Muscle layer of duodenum (tissue), 2 donors: ENCODE data around the gene ACACB.

Source experiments
- H3K27ac ChIP-seq: one replicate; pipeline ENCODE4 v1.7.0; 2013; ENCODE audit warnings: mild to moderate bottlenecking, low read length
- H3K27me3 ChIP-seq: one replicate; pipeline ENCODE4 v1.7.0; 2013; ENCODE audit warnings: low read depth, mild to moderate bottlenecking, control low read depth, low read length
- H3K36me3 ChIP-seq, 2 donors: one replicate each; pipeline ENCODE4 v1.7.0; 2013; ENCODE audit warnings: low read length in 2 of 2, control low read depth in 1 of 2, mild to moderate bottlenecking in 1 of 2; ENCODE audit not compliant: insufficient read depth in 2 of 2, control insufficient read depth in 1 of 2
- H3K4me1 ChIP-seq, 2 donors: one replicate each; pipeline ENCODE4 v1.7.0; 2013; ENCODE audit warnings: low read length in 2 of 2, mild to moderate bottlenecking in 2 of 2, control low read depth in 1 of 2, moderate library complexity in 1 of 2; ENCODE audit not compliant: insufficient read depth in 2 of 2, control insufficient read depth in 1 of 2
- H3K4me3 ChIP-seq, 2 donors: one replicate each; pipeline ENCODE4 v1.7.0; 2013; ENCODE audit warnings: low read length in 2 of 2, low read depth in 1 of 2, mild to moderate bottlenecking in 1 of 2
- H3K9me3 ChIP-seq, 2 donors: one replicate each; pipeline ENCODE4 v1.7.0; 2013; ENCODE audit warnings: low read length in 2 of 2, control low read depth in 1 of 2, mild to moderate bottlenecking in 1 of 2; ENCODE audit not compliant: control insufficient read depth in 1 of 2
- donor health status: healthy.

ACACB gene

GRCh38 chr12:109110988-109111495, 5.3 kb upstream of the ACACB start:
- peaks cover 10 to 48% of the 10 kb centered on the region in 2 donors for H3K4me1 ChIP-seq
- H3K27ac ChIP-seq, result peak overlapping the region; percentile 72
- H3K27me3 ChIP-seq, result no peaks in the 10 kb centered on the region
- no peaks in the 10 kb centered on the region for H3K9me3 ChIP-seq
- H3K4me3 ChIP-seq, result peak overlapping the region; percentile 57 to 71
- peaks cover 3 to 22% of the 10 kb centered on the region in 2 donors for H3K36me3 ChIP-seq

- Histone ChIP-seq H3K27me3 (no peaks in the 10 kb centered on the region), H3K27ac (peak overlapping the region; percentile 65), H3K4me1 (peaks cover 17 to 61% of the 10 kb centered on the region in 2 donors), H3K4me3 (peak overlapping the region; percentile 22 to 47), H3K9me3 (no peaks in the 10 kb centered on the region), H3K36me3 (peaks cover 0 to 11% of the 10 kb centered on the region in 2 donors)
Measured at GRCh38 chr12:109112720-109113465, 3.5 kb upstream of the ACACB start.

GRCh38 chr12:109113661-109114321, 2.6 kb upstream of the ACACB start:
- Histone ChIP-seq H3K9me3 (no peaks in the 10 kb centered on the region), H3K36me3 (peaks cover 0 to 4% of the 10 kb centered on the region in 2 donors), H3K27ac (peak overlapping the region; percentile 65), H3K27me3 (no peaks in the 10 kb centered on the region), H3K4me3 (peak overlapping the region; percentile 5 to 47), H3K4me1 (peaks cover 17 to 61% of the 10 kb centered on the region in 2 donors)

GRCh38 chr12:109114644-109115043, 1.7 kb upstream of the ACACB start:
- no peaks in the 10 kb centered on the region for H3K9me3 ChIP-seq
- H3K4me3 ChIP-seq, result peak overlapping the region in 1 of 2 donors; percentile 8
- H3K27ac ChIP-seq, result peak overlapping the region; percentile 93
- H3K36me3 ChIP-seq, result no peaks in the 10 kb centered on the region
- no peaks in the 10 kb centered on the region for H3K27me3 ChIP-seq
- H3K4me1 ChIP-seq, result peaks cover 17 to 61% of the 10 kb centered on the region in 2 donors

- peak overlapping the region; percentile 8 to 33 for H3K4me3 ChIP-seq
- peaks cover 17 to 61% of the 10 kb centered on the region in 2 donors for H3K4me1 ChIP-seq
- no peaks in the 10 kb centered on the region for H3K36me3 ChIP-seq
- no peaks in the 10 kb centered on the region for H3K9me3 ChIP-seq
- H3K27ac ChIP-seq, result peak overlapping the region; percentile 93
- H3K27me3 ChIP-seq, result no peaks in the 10 kb centered on the region
Measured at GRCh38 chr12:109115404-109115757, 1.0 kb upstream of the ACACB start.

- H3K4me3 ChIP-seq, result peak overlapping the region; percentile 33 to 35
- no peaks in the 10 kb centered on the region for H3K27me3 ChIP-seq
- no peaks in the 10 kb centered on the region for H3K36me3 ChIP-seq
- no peaks in the 10 kb centered on the region for H3K9me3 ChIP-seq
- H3K27ac ChIP-seq, result peak overlapping the region; percentile 93
- peaks cover 17 to 56% of the 10 kb centered on the region in 2 donors for H3K4me1 ChIP-seq
Measured at GRCh38 chr12:109116611-109116949, 193 bp downstream of the ACACB start.

- Histone ChIP-seq H3K4me3 (no peak overlapping the region), H3K9me3 (no peaks in the 10 kb centered on the region), H3K36me3 (no peaks in the 10 kb centered on the region), H3K27me3 (no peaks in the 10 kb centered on the region), H3K27ac (no peak overlapping the region), H3K4me1 (peaks cover 16 to 32% of the 10 kb centered on the region in 2 donors)
Measured at GRCh38 chr12:109120095-109120494, 3.7 kb downstream of the ACACB start.

GRCh38 chr12:109120557-109120956, 4.2 kb downstream of the ACACB start:
- H3K36me3 ChIP-seq, result no peaks in the 10 kb centered on the region
- H3K27me3 ChIP-seq, result no peaks in the 10 kb centered on the region
- no peaks in the 10 kb centered on the region for H3K9me3 ChIP-seq
- H3K27ac ChIP-seq, result no peak overlapping the region
- peaks cover 12 to 28% of the 10 kb centered on the region in 2 donors for H3K4me1 ChIP-seq
- H3K4me3 ChIP-seq, result no peak overlapping the region

- Histone ChIP-seq H3K27ac (no peak overlapping the region), H3K27me3 (no peaks in the 10 kb centered on the region), H3K4me1 (peaks cover 3 to 19% of the 10 kb centered on the region in 2 donors), H3K36me3 (no peaks in the 10 kb centered on the region), H3K4me3 (no peak overlapping the region), H3K9me3 (no peaks in the 10 kb centered on the region)
Measured at GRCh38 chr12:109121346-109121880, 5.0 kb downstream of the ACACB start.

- Histone ChIP-seq H3K36me3 (no peaks in the 10 kb centered on the region), H3K27ac (no peak overlapping the region), H3K9me3 (no peaks in the 10 kb centered on the region), H3K4me3 (no peak overlapping the region), H3K4me1 (peaks cover 0 to 15% of the 10 kb centered on the region in 2 donors), H3K27me3 (no peaks in the 10 kb centered on the region)
Measured at GRCh38 chr12:109124878-109125648, 8.7 kb downstream of the ACACB start.

GRCh38 chr12:109125791-109126190, 9.4 kb downstream of the ACACB start:
- Histone ChIP-seq H3K4me3 (no peak overlapping the region), H3K9me3 (no peaks in the 10 kb centered on the region), H3K27me3 (no peaks in the 10 kb centered on the region), H3K4me1 (peaks cover 0 to 12% of the 10 kb centered on the region in 2 donors), H3K36me3 (no peaks in the 10 kb centered on the region), H3K27ac (no peak overlapping the region)
